Ammon's horn (tissue), 1 donor: Measurements from ENCODE around the gene CD247.

Experiments used
- DNase-seq: peaks from one replicate; pipeline ENCODE4 v3.0.0-alpha.2; 2016; ENCODE audit warnings: low spot score

CD247 gene

DNA sequence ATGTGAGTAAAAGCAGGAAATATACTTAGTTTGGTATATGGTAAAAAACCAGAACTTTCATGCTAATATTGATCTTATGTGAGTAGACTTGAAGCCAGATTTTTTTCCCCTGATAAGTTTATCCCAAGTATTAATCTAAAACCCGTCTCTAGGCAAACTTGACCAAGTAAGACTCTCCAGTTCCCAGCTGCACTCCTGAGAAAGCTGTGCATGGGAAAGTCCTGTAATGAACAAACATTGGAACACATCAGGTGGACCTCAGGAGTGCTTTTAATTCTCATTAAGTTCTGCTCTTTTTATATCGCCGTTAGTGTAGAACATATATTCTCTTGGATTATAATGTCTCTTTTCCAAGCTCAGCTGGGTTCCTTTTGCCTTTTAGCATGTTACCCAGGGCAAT lies 105.0 kb downstream of the CD247 start:
- DNase-seq: no peak

DNA sequence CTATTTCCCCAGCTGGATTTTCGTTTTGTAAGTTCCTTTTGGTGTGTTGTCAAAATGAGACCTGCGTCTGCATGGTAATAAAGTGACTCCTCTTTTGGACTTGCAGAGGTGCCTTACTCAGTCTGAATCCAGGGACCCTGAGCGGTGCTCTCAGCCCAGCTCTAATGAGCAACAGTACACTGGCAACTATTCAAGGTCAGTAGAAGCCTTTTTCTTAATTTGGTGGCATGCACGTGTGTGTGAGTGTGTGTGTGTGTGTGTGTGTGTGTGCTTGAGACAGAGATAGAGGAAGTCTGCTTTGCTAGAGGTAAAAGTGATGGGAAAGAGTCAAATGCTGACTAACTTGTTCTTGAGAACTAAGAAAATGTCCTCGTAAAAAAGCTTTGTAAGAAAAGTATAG lies 105.4 kb downstream of the CD247 start:
- no peak for DNase-seq

DNA sequence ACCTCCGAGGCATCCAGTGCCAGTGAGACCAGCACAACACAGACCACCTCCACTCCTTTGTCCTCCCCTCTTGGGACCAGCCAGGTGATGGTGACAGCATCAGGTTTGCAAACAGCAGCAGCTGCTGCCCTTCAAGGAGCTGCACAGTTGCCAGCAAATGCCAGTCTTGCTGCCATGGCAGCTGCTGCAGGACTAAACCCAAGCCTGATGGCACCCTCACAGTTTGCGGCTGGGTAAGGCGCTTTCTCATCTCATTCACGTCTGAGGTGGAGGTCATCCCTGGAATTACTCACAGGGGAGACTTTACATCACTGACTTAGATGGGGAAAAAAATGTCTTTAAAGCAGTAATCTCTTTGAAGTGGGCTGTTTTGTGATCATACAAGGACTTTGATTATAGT lies 106.3 kb downstream of the CD247 start:
- no peak for DNase-seq

DNA sequence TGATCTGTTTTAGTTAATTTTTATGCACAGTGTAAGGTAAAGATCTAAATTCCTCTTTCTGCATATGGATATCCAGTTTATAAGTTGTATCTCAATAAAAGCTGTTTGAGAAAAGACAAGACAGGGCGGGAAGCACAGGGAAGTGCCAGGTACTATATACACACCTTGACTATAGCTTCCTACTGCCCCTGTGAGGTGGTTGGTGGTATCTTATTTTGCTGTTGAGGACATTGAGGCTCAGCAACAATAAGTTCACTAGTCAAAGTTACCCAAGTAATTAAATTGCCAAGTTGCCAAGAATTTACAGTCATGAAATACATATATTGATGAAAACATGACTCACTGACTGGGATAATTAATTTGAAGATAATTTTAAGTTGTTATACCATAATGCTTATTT lies 109.1 kb downstream of the CD247 start:
- no peak for DNase-seq

DNA sequence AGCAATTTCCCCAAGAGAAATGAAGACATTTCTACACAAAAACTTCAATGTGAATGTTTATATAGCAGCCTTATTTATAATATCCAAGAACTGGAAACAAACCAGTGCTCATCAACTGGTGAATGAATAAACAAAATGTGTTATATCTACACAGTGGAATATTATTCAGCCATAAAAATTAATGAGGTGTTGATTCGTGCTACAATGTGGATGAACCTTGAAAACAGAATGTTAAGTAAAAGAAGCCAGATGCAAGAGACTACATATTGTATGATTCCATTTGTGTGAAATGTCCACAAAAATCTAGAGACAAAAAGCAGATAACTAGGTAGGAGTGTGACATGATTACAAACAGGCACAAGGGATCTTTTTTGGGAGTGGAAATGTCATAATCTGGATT lies 110.0 kb downstream of the CD247 start:
- no peak for DNase-seq

DNA sequence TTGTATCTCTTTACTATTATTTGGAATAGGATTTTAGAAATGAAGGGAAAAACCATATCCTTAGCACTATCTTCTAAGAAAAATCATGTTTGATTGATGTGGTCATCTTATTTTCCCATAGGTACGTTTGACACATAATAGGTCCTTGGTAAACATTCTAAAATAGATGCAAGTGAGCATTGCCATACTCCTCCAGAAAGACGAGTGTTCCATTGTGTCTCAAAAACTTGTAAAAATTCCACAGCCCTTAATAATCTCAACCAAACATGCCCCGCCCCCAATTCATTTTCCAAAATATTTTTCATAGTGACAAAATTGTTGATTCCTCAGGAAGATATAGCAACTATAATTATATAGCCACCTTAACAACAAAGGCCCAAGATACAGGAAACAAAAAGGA lies 113.4 kb downstream of the CD247 start:
- no peak for DNase-seq

DNA sequence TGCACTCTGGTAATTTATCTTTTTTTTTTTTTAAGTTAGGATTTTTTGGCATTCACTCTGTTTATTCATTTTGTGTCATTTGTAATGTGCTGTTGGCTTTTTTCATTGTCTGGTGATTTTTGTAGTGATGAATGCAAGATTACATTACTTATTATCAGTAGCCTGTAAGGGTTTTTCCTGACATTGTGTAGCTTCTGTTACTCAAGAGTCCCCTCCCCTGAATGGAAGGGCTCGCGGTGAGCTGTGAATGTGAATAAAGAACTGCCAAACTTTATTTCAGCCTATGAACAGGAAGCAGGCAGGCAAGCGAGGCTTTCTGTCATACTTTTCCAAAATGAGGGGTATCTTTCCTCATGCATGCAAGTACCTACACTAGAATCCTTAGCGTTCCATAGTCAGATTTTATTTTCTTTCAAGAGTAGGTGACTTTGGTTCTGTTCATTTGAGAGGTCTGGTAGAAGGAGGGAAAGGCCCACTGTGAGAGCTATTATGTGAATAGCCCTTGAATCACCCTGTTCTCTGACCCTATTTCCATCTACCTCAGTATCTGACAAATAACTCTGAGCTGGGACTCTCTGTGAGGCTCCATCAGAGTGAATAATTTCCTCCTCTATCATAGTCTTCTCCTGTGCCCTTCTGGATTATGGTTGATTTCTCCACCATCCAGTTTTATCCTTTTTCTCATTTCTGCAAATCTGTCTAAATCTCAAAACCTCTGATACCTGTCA lies 114.0 kb downstream of the CD247 start:
- no peak for DNase-seq

DNA sequence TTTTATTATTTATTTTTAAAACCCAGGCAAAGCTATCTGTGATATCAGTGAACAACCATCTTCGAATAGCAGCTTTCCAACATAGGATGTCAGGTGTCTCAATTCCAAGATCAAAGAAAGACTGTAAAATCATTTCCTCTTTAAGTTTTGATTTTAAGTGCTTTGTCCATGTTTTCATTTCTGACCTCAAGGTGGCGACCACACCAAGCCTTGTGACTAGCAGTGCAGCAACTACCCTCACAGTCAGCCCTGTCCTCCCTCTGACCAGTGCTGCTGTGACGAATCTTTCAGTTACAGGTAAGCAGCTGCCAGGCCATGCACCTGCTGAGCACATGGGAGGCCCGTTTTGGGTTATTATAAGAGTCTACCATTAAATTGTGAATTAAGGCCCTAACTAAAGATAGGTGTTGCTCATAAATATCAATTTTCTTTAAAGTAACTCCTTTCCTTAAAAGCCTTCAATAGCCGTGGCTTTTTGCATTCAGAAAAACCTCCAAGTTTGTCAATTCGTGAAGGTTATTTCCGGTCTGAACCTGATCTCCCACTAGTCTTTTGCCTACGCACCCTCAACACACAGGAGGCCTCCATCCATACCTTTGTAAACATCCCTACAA lies 117.0 kb downstream of the CD247 start:
- DNase-seq: peak; percentile 65

DNA sequence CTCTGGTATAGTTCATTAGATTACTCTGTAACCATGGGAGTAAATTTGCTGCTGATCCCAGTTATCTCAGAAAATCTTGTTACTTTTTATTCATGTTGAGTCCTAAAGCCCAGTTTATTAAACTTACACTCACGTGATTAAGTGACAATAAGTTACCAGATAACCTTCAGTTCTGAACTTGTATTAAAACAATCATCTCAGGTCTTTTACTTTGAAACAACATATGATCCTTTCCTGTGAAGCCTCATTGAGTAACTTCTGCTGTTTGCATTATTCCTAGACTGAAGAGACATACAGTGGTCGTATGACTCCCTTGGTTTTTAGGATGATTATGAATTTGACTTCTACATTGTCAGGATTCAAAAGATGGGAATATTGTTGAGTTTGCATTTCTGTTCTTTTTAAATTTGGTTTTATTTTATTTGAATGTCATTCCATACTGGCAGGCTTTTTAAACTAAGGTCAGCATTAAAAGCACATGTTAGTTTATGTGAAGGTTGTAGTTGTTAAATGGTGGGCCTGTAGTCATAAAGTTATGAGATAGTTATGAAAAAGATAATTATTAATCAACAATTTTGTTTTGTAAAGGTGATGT lies 117.9 kb downstream of the CD247 start:
- no peak for DNase-seq

DNA sequence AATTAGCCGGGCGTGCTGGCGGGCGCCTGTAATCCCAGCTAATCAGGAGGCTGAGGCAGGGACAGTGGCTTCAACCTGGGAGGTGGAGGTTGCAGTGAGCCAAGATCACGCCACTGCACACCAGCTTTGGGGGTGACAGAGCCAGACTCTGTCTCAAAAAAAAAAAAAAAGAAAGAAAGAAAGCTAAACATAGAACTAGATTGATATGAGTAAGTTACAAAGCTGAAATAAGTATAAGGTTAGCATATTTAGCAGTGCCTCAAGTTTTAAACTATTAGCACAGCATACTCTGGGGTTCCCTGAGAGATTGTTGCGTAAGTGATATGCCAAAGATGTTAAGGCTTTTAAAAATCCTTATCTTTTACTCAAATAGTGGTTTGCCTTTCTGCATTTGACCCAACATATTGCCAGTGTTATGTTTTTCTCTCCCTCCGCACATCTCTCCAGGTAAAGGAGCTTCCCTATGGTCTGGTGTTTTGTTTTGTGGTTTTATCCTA lies 126.1 kb downstream of the CD247 start:
- DNase-seq: no peak

DNA sequence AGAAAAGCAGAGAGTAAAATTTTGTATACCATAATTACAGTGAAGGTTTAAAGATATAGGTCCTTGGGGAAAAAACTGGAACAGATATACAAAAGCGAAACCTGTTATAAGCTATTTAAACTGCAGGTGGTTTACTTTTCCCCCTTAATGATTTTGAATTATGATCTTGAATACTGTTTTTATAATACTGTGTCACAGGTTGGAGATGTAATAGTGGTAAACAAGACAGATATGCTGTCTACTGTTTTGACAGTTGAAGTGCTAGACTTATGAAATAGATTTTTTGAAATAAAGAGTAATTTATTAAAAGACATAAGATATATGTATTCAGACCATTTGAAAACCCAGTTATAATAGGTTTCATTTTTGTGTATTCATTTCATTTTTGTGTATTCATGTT lies 129.4 kb downstream of the CD247 start:
- no peak for DNase-seq

DNA sequence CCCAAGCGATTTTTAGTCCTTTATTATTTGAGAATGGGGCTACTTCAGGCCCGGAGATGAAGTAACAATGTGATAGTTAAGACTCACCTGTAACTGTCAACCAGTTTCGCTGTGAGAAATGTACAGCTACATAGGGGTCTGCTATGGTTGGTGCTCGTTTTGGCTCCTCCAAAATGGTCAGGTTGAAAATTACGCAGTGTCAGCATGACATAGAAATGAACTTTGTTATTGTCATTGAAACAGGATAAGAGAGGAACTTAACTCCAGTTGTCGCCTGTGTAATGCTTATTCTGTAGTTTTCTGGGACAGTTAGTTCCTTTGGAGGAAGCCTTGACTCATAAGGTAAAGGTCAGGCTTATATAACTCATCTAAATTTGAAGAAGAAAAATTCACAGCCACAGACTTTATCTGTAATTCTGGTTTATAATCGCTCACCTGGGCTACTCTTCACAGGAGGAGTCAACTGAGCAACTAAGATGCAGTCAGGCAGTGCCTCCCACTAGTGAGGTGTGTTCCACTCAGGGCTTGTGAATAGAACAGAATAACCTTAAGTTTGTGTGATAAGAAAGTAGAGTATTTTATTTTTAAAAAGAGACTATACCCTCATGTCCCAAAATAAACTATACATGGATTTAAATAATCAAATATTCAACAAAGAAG lies 130.9 kb downstream of the CD247 start:
- no peak for DNase-seq
